Measurements from ENCODE around the gene SLC25A43.
"Not testable (repeated sequence)": the region's sequence is repeated elsewhere in the genome, so short reads cannot be mapped to it uniquely, and the experiment has no call there.

SLC25A43 gene

GRCh38 chrX:119407681-119408080 lies 8.5 kb downstream of the SLC25A43 start:
- no peak for DNase-seq (ENCODE audit: low read depth, low spot score)

DNA sequence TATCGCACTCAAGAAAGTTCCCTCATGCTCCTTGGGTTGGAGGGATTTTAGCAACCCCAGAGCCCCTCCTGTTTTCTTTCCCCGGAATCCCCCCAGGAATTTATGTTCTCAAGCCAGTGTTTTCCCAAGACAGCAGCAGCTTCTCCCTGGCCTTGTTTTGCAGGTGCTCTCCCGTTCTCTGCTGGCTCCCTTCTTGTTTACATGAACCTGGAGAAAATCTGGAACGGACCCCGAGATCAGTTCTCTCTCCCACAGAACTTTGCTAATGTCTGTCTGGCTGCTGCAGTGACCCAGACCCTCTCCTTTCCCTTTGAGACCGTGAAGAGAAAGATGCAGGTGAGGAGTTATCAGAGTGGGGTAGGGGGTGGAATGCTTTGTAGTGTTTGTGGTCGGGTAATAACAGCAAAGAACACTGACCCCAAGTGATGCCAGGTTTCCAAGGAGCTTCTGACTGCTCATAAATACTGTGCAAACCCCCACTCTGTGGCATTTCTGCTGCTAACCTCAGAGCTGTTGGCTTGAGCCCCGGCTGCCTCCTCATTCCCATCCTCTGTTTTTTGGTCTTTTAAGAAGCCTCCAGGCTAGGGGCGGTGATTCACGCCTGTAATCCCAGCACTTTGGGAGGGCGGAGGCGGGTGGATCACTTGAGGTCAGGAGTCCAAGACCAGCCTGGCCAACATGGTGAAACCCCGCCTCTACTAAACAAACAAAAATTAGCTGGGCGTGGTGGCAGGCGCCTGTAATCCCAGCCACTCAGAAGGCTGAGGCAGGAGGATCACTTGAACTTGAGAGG lies 11.1 kb downstream of the SLC25A43 start:
- DNase-seq (ENCODE audit: low read depth, low spot score), result no peak

DNA sequence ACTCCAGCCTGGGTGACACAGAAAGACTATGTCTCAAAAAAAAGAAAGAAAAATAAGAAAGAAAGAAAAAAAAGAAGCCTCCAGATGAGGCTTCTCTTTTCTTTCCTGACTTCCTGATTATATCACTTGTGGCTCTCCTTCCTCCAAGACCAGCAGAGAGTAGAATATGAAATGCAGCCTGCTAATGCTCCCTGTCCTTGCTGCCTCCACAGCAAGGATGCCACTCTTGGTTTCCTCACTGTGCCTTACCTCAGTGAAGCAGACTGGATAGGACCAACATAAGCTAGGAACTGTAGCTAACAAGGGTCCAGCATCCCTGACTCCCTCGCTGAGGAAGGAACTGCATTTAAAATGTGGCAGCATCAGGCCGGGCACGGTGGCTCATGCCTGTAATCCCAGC lies 11.7 kb downstream of the SLC25A43 start:
- DNase-seq (ENCODE audit: low read depth, low spot score), result no peak

DNA sequence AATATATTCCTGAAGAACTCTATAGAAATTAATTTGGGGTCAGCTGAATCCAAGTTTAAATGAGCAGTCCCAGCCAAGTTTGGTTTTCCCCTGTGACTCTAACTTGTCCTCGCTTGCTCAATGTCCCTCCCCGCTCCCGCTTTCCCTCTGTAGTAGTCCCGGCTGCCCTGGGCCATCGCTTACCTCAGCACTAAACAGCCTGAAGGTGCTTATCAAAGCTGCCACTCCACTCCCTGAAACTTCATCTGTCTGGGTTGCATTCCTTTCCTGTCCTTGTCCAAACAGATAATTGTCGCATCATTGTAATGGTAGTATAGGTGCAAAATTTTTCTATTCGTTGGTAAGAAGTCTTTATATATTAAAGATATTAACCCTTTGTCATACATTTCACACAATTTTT lies 12.8 kb downstream of the SLC25A43 start:
- DNase-seq (ENCODE audit: low read depth, low spot score), result no peak

GRCh38 chrX:119417376-119417775 lies 18.2 kb downstream of the SLC25A43 start:
- no peak for DNase-seq (ENCODE audit: low read depth, low spot score)

GRCh38 chrX:119417842-119418241 lies 18.7 kb downstream of the SLC25A43 start:
- DNase-seq (ENCODE audit: low read depth, low spot score), result no peak

DNA sequence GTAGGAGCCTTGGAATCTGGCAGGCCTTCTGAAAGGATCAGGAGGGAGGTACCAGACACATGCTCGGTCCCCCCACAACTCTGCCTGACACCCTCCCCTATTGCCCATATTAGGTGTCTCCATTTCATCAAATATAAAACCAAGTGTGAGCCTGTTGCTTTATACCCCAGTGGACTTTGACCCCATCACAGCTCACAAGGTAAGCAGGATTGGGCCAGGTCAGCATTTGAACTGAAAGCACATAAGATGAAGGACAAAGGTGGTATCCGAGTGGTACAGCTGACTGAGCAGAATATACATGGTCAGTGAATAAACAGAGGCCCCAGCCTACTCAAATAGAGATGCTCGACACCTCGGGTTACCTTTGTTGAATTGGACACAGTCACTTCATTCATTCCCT lies 20.0 kb downstream of the SLC25A43 start:
- DNase-seq (ENCODE audit: low read depth, low spot score), result no peak

DNA sequence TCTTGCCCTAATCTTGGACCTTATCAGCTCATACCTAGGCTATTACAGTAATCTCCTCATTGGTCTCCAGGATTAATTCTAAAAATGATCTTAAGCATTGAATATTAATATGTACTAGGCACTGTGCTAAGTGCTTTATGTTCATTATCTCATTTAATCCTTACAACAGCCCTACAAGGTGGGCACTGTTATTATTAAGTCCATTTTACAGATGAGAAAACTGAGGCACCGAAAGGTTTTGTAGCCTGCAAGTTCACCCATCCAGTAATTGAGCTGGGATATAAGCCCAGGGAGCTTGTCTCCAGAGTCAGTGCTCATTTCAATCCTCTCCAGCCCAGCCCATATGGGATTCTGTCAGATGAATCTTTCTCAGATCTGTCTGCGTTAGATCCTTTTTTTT lies 20.8 kb downstream of the SLC25A43 start:
- DNase-seq (ENCODE audit: low read depth, low spot score), result no peak

GRCh38 chrX:119421016-119421705 lies 22.0 kb downstream of the SLC25A43 start:
- no peak for DNase-seq (ENCODE audit: low read depth, low spot score)

DNA sequence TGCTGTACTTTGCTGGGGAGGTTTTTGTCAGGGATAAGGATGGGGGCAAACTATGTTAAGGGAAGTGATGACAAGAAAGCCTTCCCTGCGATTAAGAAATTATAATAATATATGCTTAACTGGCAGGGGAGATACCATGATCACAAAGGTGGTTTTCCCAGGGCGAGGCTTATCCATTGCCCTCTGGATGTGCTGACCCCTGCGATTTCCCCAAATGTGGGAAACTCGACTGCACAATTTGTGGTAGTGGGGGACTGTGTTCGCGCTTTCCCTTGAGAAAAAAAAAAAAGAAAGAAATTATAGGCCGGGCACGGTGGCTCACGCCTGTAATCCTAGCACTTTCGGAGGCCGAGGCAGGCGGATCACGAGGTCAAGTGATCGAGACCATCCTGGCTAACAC lies 24.5 kb downstream of the SLC25A43 start:
- DNase-seq (ENCODE audit: low read depth, low spot score), result no peak

- DNase-seq (ENCODE audit: low read depth, low spot score), result no peak
These were observed 25.9 kb downstream of the SLC25A43 start for GRCh38 chrX:119424999-119425398.

- no peak for DNase-seq (ENCODE audit: low read depth, low spot score)
These were observed 28.1 kb downstream of the SLC25A43 start for GRCh38 chrX:119427024-119427794.

- no peak for DNase-seq (ENCODE audit: low read depth, low spot score)
These were observed 28.7 kb downstream of the SLC25A43 start for GRCh38 chrX:119427795-119428185.

- DNase-seq (ENCODE audit: low read depth, low spot score), result no peak
These were observed 30.3 kb downstream of the SLC25A43 start for GRCh38 chrX:119429471-119429870.

DNA sequence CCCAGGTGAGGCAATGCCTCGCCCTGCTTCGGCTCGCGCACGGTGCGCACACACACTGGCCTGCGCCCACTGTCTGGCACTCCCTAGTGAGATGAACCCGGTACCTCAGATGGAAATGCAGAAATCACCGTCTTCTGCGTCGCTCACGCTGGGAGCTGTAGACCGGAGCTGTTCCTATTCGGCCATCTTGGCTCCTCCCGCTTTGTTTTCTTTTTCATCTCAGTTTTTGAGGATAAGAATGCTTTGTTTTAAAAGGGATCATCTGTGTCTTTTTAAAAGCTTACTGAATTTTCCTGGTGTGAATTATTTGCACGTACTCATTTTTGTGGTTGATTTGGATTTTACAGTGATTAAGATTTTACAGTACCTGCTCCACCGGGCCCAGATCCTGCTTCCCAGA lies 42.2 kb downstream of the SLC25A43 start:
- not testable (repeated sequence) for DNase-seq (ENCODE audit: low read depth, low spot score)

DNA sequence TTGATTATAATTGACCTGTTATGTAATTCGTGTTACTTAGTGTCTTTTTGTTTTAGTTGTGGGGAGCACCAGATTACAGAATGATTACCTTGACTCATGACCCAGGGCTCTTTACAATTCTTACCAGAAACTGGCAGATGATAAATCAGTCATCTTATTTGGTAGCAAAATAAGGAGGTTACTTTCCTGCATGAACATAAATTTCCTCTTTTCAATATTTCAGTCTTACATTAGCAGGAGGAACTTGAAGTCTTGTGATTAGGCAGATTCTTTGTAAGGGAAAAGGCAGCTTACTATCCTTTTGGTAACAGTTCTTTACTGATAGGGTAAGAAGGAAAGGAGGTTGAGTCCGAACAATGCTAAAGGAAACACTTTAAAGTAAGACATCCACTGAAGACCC lies 43.1 kb downstream of the SLC25A43 start:
- no peak for DNase-seq (ENCODE audit: low read depth, low spot score)

DNA sequence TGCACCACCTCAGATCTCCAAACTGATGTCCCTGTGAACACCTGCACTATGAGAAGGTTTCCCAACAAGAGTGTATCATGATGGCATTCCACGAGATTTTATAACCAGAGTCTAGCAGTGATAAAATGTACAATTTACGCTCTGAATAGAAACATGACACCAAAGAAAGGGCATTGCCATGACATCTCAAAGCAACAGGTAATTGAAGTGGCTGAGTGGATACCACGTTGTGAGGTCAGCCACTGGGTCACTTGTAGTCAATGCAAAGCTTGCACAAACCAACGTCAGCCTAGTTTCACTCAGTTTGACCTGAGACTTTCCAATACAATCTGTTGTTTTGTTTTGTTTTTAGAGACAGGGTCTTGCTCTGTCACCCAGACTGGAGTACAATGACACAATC lies 54.1 kb downstream of the SLC25A43 start:
- no peak for DNase-seq (ENCODE audit: low read depth, low spot score)

DNA sequence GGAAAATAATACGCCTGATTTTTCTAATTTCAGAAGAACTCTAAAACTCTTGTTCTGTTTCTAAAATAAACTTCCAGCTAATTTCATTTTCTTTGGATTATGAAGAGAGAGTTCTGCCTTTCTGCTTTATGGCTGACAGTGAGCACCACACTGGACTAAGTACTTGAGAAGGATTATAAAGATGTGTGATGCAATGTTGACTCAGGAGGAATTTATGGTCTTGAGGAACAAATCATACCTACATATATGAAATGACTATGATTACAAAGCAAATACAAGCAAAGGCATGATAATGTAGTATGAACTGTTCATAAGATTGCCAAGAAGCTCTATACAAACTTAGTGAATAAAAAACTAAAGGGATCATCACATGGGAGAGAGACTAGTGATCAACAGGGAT lies 56.1 kb downstream of the SLC25A43 start:
- DNase-seq (ENCODE audit: low read depth, low spot score), result no peak

GRCh38 chrX:119459181-119459580 lies 60.0 kb downstream of the SLC25A43 start:
- no peak for DNase-seq (ENCODE audit: low read depth, low spot score)

GRCh38 chrX:119465555-119465954 lies 66.4 kb downstream of the SLC25A43 start:
- no peak for DNase-seq (ENCODE audit: low read depth, low spot score)

DNA sequence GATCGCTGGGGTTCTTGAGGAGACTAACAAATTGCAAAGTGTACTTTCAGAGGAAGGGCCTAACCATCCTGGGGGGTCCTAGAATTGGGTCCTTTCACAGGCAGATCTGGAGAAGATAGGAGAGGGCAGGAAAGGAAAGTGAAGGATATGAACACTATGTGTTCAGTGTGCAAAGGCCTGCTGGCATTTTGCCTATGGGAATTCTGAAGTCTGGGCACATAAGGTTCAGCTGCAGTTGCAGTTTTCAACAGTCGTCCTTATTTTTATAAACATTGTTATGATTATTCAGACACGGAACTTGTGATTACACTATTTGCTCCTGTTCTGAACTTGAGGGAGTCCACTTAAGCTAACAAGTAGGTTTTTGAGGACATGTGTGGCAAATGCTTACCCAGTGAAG lies 67.8 kb downstream of the SLC25A43 start:
- DNase-seq (ENCODE audit: low read depth, low spot score), result no peak

- DNase-seq (ENCODE audit: low read depth, low spot score), result no peak
These were observed 68.3 kb downstream of the SLC25A43 start for GRCh38 chrX:119467433-119467832.

Measured in brain pericyte (primary cell).